ENCODE data around the gene OGFOD2.

The OGFOD2 gene

GRCh38 chr12:122989225-122989839 is 14.3 kb downstream of the OGFOD2 start:
- no peak for DNase-seq

DNA sequence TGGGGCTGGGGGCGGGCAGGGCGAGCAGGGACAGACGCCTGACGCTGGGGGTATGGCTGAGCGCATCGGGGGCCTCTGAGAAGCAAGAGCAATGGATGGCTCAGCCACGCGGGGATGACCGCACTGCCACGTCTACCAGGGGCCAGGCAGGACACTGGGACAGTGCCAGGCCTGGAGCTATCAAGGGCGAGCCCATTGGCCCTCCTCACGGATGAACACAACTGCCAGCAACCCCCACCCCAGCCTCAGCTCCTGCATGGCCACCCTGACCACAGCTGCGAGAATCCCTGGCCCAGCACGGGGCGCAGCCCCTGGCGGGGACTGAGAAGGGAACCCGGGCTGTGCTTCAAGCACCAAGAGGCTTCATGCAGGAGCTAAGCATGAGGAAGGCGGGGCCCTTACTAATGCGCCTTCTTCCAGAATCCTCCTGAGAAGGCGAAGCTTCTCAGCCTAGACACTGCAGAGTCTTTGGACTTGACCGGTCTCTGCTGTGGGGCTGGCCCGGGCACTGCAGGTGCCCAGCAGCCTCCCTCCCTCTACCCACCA is 14.9 kb downstream of the OGFOD2 start:
- no peak for DNase-seq

DNA sequence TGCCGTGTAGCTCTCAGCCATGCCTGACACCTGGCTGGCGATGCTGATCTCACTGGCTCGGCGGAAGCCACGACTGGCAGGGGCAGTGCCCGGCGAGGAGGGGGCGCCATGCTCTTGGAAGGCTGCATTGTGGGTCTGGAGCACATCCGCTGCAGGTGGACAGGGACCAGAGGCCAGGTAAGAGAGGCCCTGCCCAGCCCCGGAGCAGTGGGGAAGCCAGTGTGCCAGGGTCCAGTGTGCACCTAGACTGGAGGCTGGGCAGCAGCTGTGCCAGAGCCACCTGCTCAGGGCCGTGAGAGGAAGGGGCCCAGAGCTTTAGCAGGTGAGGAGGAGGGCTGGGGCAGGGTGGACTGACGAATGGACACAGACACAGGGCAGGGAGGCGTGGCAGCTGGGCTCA is 15.5 kb downstream of the OGFOD2 start:
- no peak for DNase-seq

DNA sequence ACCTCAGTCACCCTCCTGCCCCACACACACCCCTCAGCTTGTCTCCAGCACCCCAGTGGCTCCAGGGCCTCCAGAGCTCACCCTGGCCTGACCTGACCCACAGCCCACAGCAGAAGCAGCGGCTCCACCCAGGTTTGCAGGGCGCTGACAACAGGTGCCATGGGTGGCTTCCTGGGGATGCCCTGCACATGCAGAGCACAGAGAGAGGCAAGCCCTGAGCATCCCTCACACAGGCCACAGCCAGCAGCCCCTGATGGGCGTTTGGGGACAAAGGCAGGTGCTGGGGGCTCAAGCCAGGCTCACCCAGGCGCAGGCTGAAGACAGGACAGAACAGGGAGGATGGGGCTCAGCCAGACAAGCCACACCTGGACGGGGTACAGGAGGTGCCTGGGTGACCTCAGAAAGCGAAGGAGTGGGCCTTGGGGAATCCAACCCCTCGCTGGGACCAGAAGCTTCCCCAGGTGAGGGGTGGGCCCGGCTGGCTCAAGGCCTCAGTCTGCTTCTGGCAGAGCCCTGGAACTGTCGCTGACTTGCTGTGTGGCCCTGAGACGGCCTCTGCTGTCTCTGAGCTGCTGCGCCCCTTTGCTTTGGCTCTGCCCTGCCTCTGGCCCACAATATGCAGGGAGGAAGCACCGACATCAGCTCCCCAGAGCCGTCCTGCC is 16.0 kb downstream of the OGFOD2 start:
- DNase-seq: no peak

GRCh38 chr12:122991623-122992275 is 16.7 kb downstream of the OGFOD2 start:
- DNase-seq: no peak

DNA sequence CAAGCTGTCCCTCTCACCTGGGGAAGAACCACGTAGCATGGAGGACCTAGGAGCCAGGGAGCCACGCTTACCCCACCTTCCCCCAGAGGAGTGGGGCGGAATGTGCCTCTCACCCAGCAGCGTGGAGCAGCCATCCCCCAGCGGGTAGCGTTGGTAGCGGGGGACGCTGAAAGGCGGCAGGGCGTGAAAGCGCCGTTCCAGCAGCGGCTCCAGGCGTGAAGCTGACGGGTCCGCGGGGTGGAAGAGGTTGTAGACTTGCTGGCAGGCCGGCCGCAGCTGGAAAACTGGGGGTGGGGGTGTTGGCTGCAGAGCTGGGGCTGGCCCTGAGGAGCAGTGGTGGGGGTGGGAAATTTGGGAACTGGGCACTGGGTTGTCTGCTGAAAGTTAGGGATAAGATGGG is 17.3 kb downstream of the OGFOD2 start:
- DNase-seq: no peak

DNA sequence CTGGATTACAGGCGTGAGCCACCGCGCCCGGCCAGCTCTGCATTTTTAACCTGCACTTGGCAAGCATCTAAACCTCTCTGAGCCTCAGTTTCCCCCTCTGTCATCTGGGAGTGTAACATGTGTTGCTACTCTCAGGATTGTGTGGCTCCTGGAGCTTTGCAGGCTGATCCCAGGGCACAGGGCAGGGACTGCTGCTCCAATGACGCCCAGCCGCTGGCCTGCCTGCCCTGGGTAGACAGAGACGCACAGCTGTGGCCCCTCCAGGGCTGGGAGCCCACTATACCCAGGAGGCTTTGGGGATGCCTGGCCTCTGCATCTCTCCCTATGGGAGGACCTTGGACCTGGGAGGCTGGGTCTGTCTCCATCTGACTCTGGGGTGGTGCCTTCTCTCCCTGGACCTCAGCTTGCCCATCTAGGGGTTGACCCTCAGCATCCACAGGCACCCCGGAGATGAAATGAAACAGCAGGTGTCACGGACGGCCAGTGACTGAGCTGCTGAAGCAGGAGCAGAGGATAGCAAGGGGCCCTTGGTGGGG is 19.2 kb downstream of the OGFOD2 start:
- DNase-seq: no peak

- no peak for DNase-seq
Measured at GRCh38 chr12:122994781-122995502, 19.9 kb downstream of the OGFOD2 start.

- DNase-seq: no peak
Measured at GRCh38 chr12:122995503-122996187, 20.6 kb downstream of the OGFOD2 start.

DNA sequence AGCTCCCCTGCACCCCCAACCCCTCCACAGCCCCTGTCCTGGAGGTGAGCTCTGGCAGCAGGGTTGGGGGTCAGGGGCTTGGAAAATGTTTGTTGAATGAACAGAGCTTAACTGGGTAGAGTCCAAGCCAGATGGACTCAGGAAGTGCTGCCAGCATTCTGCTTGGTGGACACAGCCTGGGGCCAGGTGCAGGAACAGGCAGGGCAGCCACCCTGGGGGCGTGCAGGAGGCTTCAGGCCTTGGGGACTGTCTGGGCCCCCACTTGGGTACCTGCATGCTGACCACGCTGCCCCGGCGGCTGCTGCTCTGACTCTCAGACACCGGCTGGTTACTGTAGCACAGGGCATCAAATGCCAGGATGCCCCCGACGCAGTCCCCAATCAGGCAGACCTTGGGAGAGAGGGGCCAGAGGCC is 21.2 kb downstream of the OGFOD2 start:
- DNase-seq: no peak

- no peak for DNase-seq
Measured at GRCh38 chr12:122996621-122997342, 21.7 kb downstream of the OGFOD2 start.

GRCh38 chr12:122997343-122998250 is 22.6 kb downstream of the OGFOD2 start:
- DNase-seq: no peak

- no peak for DNase-seq
Measured at GRCh38 chr12:122998316-122998715, 23.3 kb downstream of the OGFOD2 start.

GRCh38 chr12:122999196-122999946 is 24.3 kb downstream of the OGFOD2 start:
- no peak for DNase-seq

DNA sequence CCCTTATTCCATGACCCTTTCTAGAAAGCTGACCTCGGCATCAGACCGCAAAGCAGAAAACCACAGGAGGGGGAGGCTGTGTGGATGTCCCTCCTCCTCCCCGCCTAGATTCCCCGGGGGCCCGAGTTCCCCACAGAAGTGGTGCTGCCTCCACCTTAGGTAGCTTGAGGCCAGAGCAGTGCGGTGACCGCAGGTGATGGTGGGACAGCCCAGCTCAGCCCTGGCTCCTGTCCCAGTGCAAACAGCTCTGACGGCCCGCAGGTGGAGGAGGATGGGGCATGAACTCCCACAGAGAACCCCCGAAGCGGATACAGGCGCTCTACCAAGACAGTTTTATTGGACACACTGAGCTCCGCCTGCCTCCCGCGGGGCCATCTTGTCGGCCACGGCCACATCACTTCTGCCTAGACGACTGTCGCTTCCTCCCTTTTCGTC is 25.0 kb downstream of the OGFOD2 start:
- DNase-seq: no peak

- no peak for DNase-seq
Measured at GRCh38 chr12:123000578-123000977, 25.5 kb downstream of the OGFOD2 start.

- DNase-seq: no peak
Measured at GRCh38 chr12:123001464-123001863, 26.4 kb downstream of the OGFOD2 start.

- DNase-seq: no peak
Measured at GRCh38 chr12:123003257-123003656, 28.2 kb downstream of the OGFOD2 start.

DNA sequence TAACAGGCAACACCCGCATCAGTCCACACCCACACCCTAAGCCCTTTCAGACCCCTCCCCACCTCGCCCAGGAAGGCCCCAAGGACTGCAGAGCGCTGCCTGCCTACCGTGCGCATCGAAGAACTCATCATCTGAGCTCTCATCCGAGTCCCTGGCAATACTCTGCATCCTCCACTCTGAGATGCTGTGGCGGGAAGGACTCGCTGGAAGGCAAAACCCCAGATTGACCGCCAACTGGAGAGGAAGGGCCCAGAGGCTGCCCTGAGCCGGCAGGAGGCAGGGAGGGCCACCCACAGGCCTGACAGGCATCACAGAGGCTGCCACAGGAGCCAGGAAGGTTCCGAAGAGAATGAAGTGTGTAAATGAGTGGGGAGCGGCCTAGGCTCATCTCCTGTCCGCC is 29.2 kb downstream of the OGFOD2 start:
- no peak for DNase-seq

GRCh38 chr12:123005081-123005626 is 30.1 kb downstream of the OGFOD2 start:
- DNase-seq: no peak
